Endodermal cell (in vitro differentiated cells): ENCODE data around the gene ALKBH5. TPM values are rescaled to one million over a fixed set of nuclear protein-coding genes. Genes with fewer than 3 reads are reported as not detected.
A peak's percentile ranks its signal among the peaks of the same experiment; 100 is the strongest.

ENCODE experiments used
- DNase-seq: peaks from one replicate; pipeline ENCODE4 v3.0.0-alpha.2; 2017
- H3K27ac ChIP-seq: 2 replicates; pipeline ENCODE4 v1.5.1; 2013; ENCODE audit warnings: mild to moderate bottlenecking, low read depth, low read length, moderate library complexity
- H3K27me3 ChIP-seq: 2 replicates; pipeline ENCODE4 v1.6.1; 2013; ENCODE audit warnings: mild to moderate bottlenecking, low read length, moderate library complexity; ENCODE audit not compliant: insufficient read depth, control insufficient read depth, poor library complexity, severe bottlenecking
- H3K36me3 ChIP-seq: 2 replicates; pipeline ENCODE4 v1.7.0; 2013; ENCODE audit warnings: mild to moderate bottlenecking, low read length, moderate library complexity; ENCODE audit not compliant: control insufficient read depth, insufficient read depth
- H3K4me1 ChIP-seq: one replicate; pipeline ENCODE4 v1.7.0; 2013; ENCODE audit warnings: low read length; ENCODE audit not compliant: control insufficient read depth, insufficient read depth
- H3K4me3 ChIP-seq: 2 replicates; pipeline ENCODE4 v1.5.1; 2013; ENCODE audit warnings: mild to moderate bottlenecking, low read length, moderate library complexity
- H3K9ac ChIP-seq: 2 replicates; pipeline ENCODE4 v1.6.1; 2013; ENCODE audit warnings: mild to moderate bottlenecking, low read length, moderate library complexity; ENCODE audit not compliant: poor library complexity, severe bottlenecking; ENCODE audit errors: extremely low read depth
- H3K9me3 ChIP-seq: 2 replicates; pipeline ENCODE4 v1.6.1; 2013; ENCODE audit warnings: mild to moderate bottlenecking, low read length, moderate library complexity; ENCODE audit not compliant: control insufficient read depth
- H3K27ac Mint-ChIP-seq: 2 replicates; pipeline ENCODE4 v1.8.0; 2020; ENCODE audit warnings: mixed read lengths
- H3K27me3 Mint-ChIP-seq: 2 replicates; pipeline ENCODE4 v1.8.0; 2021; ENCODE audit warnings: mild to moderate bottlenecking, mixed read lengths; ENCODE audit not compliant: insufficient read depth
- H3K36me3 Mint-ChIP-seq: 2 replicates; pipeline ENCODE4 v1.8.0; 2020; ENCODE audit warnings: low read depth, mixed read lengths
- H3K4me1 Mint-ChIP-seq: 2 replicates; pipeline ENCODE4 v1.8.0; 2020; ENCODE audit warnings: mixed read lengths
- H3K4me3 Mint-ChIP-seq: 2 replicates; pipeline ENCODE4 v1.8.0; 2020; ENCODE audit warnings: mild to moderate bottlenecking, moderate library complexity, mixed read lengths
- H3K9me3 Mint-ChIP-seq: 2 replicates; pipeline ENCODE4 v1.8.0; 2020; ENCODE audit warnings: mild to moderate bottlenecking, mixed read lengths
- CTCF ChIP-seq: fragments of 200-600 bp; sonication (generic); conservative IDR thresholded peaks from 2 replicates; pipeline ENCODE4 v1.5.0; 2021; ENCODE audit warnings: antibody characterized with exemption, mild to moderate bottlenecking
- WGBS, 2 experiments: methylation state at CpG; one replicate each; pipeline versions ENCODE4 v1.1.5 to v1.1.7; 2013; ENCODE audit warnings: missing lambda C conversion rate in 2 of 2, mixed read lengths in 1 of 2; ENCODE audit not compliant: insufficient coverage in 1 of 2, insufficient read length in 1 of 2; 5-methylcytosine and 5-hydroxymethylcytosine counted together
- total RNA-seq, 2 donors: library from RNA; stranded (reverse); fragmentation: NEBNext Ultra II Directional in 1 of 2; extraction: Animal tissue kit (Norgen Biotek cat#: 25700) in 1 of 2; gene quantifications; 2 replicates in 1 of 2; 3 replicates in 1 of 2; pipeline ENCODE4 v1.2.1, GENCODE V29; 2021

The ALKBH5 gene
- total RNA-seq, 2 donors from 2014 or later = 64.1 to 80.9 TPM

GRCh38 chr17:18253187-18253884 is 69.7 kb downstream of the ALKBH5 start:
- no peaks in the 10 kb centered on the region for H3K9me3 Mint-ChIP-seq
- no peak for DNase-seq
- H3K36me3 ChIP-seq = peaks cover 82% of the 10 kb centered on the region
- no peak overlapping the region for H3K4me3 ChIP-seq
- no peaks in the 10 kb centered on the region for H3K27me3 Mint-ChIP-seq
- no peak overlapping the region for H3K27ac ChIP-seq
- no peak for TF ChIP-seq CTCF
- H3K9ac ChIP-seq = no peak overlapping the region
- no peaks in the 10 kb centered on the region for H3K27me3 ChIP-seq
- H3K9me3 ChIP-seq = no peaks in the 10 kb centered on the region
- peaks cover 65% of the 10 kb centered on the region for H3K36me3 Mint-ChIP-seq
- no peak overlapping the region for H3K27ac Mint-ChIP-seq
- H3K4me1 Mint-ChIP-seq = peaks cover 10% of the 10 kb centered on the region
- peaks cover 9% of the 10 kb centered on the region for H3K4me1 ChIP-seq
- H3K4me3 Mint-ChIP-seq = no peak overlapping the region
- 89 to 91% methylated on average over 13 to 16 of the region's 16 CpGs for WGBS, 2 experiments

GRCh38 chr17:18253947-18254821 is 70.6 kb downstream of the ALKBH5 start:
- Mint-ChIP-seq H3K4me3 (no peak overlapping the region), H3K27ac (no peak overlapping the region), H3K9me3 (no peaks in the 10 kb centered on the region), H3K27me3 (no peaks in the 10 kb centered on the region), H3K36me3 (peaks cover 61% of the 10 kb centered on the region), H3K4me1 (peaks cover 12% of the 10 kb centered on the region)
- no peak for DNase-seq
- H3K4me1 ChIP-seq = peaks cover 9% of the 10 kb centered on the region
- H3K9ac ChIP-seq = no peak overlapping the region
- no peaks in the 10 kb centered on the region for H3K27me3 ChIP-seq
- H3K27ac ChIP-seq = no peak overlapping the region
- no peak for TF ChIP-seq CTCF
- WGBS, 2 experiments = 95 to 100% methylated on average over 8 to 27 of the region's 27 CpGs
- H3K36me3 ChIP-seq = peaks cover 74% of the 10 kb centered on the region
- H3K4me3 ChIP-seq = no peak overlapping the region
- H3K9me3 ChIP-seq = no peaks in the 10 kb centered on the region

- Histone ChIP-seq H3K27ac (no peak overlapping the region), H3K9me3 (no peaks in the 10 kb centered on the region), H3K36me3 (peaks cover 67% of the 10 kb centered on the region), H3K4me1 (peaks cover 9% of the 10 kb centered on the region), H3K27me3 (no peaks in the 10 kb centered on the region), H3K9ac (no peak overlapping the region), H3K4me3 (no peak overlapping the region)
- Mint-ChIP-seq H3K27ac (no peak overlapping the region), H3K27me3 (no peaks in the 10 kb centered on the region), H3K4me3 (no peak overlapping the region), H3K9me3 (no peaks in the 10 kb centered on the region), H3K36me3 (peaks cover 56% of the 10 kb centered on the region), H3K4me1 (peaks cover 16% of the 10 kb centered on the region)
- no peak for DNase-seq
- WGBS, 2 experiments = 91 to 95% methylated on average over 3 to 8 of the region's 8 CpGs
- peak; percentile 18 for TF ChIP-seq CTCF
Measured at GRCh38 chr17:18254888-18255649, 71.4 kb downstream of the ALKBH5 start.
